Trophoblast cell (in vitro differentiated cells and primary cell): ENCODE data around the gene KLHL30.

Experiments used
- DNase-seq, 2 donors: peaks; one replicate each; pipeline ENCODE4 v3.0.0-alpha.2; 2016
- H2AFZ ChIP-seq: 2 replicates; pipeline ENCODE4 v1.6.1; 2013; ENCODE audit warnings: low read length, moderate library complexity, mild to moderate bottlenecking; ENCODE audit not compliant: insufficient read depth, poor library complexity
- H2AK5ac ChIP-seq: 2 replicates; pipeline ENCODE4 v1.6.1; 2013; ENCODE audit warnings: mild to moderate bottlenecking, low read length
- H2BK120ac ChIP-seq: 2 replicates; pipeline ENCODE4 v1.6.1; 2013; ENCODE audit warnings: low read length, mild to moderate bottlenecking, moderate library complexity; ENCODE audit not compliant: insufficient read depth, poor library complexity
- H2BK12ac ChIP-seq: 2 replicates; pipeline ENCODE4 v1.6.1; 2013; ENCODE audit warnings: mild to moderate bottlenecking, low read length, moderate library complexity
- H2BK5ac ChIP-seq: 2 replicates; pipeline ENCODE4 v1.6.1; 2013; ENCODE audit warnings: low read length, low read depth, moderate library complexity, mild to moderate bottlenecking; ENCODE audit not compliant: poor library complexity
- H3K14ac ChIP-seq: 2 replicates; pipeline ENCODE4 v1.6.1; 2013; ENCODE audit warnings: mild to moderate bottlenecking, low read length
- H3K18ac ChIP-seq: 2 replicates; pipeline ENCODE4 v1.6.1; 2013; ENCODE audit warnings: mild to moderate bottlenecking, low read length
- H3K23ac ChIP-seq: 2 replicates; pipeline ENCODE4 v1.6.1; 2013; ENCODE audit warnings: low read length
- H3K27ac ChIP-seq: 2 replicates; pipeline ENCODE4 v1.5.1; 2013; ENCODE audit warnings: low read depth, mild to moderate bottlenecking, inconsistent platforms, low read length, moderate library complexity
- H3K27me3 ChIP-seq: 2 replicates; pipeline ENCODE4 v1.6.1; 2013; ENCODE audit warnings: inconsistent platforms, mild to moderate bottlenecking, low read length, moderate library complexity; ENCODE audit not compliant: insufficient read depth
- H3K36me3 ChIP-seq, 2 experiments: 1 replicate in 1 of 2; 2 replicates in 1 of 2; pipeline ENCODE4 v1.6.1; 2013; ENCODE audit warnings: low read length in 2 of 2, mild to moderate bottlenecking in 2 of 2, moderate library complexity in 1 of 2; ENCODE audit not compliant: insufficient read depth in 2 of 2, control insufficient read depth in 1 of 2
- H3K4ac ChIP-seq: 2 replicates; pipeline ENCODE4 v1.6.1; 2013; ENCODE audit warnings: low read depth, mild to moderate bottlenecking, low read length, moderate library complexity
- H3K4me1 ChIP-seq, 2 experiments: 1 replicate in 1 of 2; 2 replicates in 1 of 2; pipeline ENCODE4 v1.6.1; 2013; ENCODE audit warnings: low read length in 2 of 2, mild to moderate bottlenecking in 2 of 2, moderate library complexity in 1 of 2; ENCODE audit not compliant: insufficient read depth in 2 of 2, control insufficient read depth in 1 of 2
- H3K4me2 ChIP-seq: 2 replicates; pipeline ENCODE4 v1.6.1; 2013; ENCODE audit warnings: inconsistent platforms, mild to moderate bottlenecking, low read length, moderate library complexity
- H3K4me3 ChIP-seq: 2 replicates; pipeline ENCODE4 v1.5.1; 2013; ENCODE audit warnings: mild to moderate bottlenecking, low read depth, low read length, inconsistent platforms
- H3K79me1 ChIP-seq: one replicate; pipeline ENCODE4 v1.6.1; 2013; ENCODE audit warnings: low read length
- H3K79me2 ChIP-seq: 2 replicates; pipeline ENCODE4 v1.6.1; 2013; ENCODE audit warnings: low read length, mild to moderate bottlenecking; ENCODE audit not compliant: control insufficient read depth, insufficient read depth, poor library complexity
- H3K9ac ChIP-seq: 2 replicates; pipeline ENCODE4 v1.6.1; 2013; ENCODE audit warnings: mild to moderate bottlenecking, low read length
- H3K9me3 ChIP-seq: 2 replicates; pipeline ENCODE4 v1.6.1; 2013; ENCODE audit warnings: low read depth, mild to moderate bottlenecking, control low read depth, inconsistent platforms, low read length; ENCODE audit not compliant: insufficient read depth
- H4K12ac ChIP-seq: 2 replicates; pipeline ENCODE4 v1.6.1; 2013; ENCODE audit warnings: low read depth, mild to moderate bottlenecking, low read length, moderate library complexity
- H4K8ac ChIP-seq: 2 replicates; pipeline ENCODE4 v1.6.1; 2013; ENCODE audit warnings: low read depth, mild to moderate bottlenecking, low read length, moderate library complexity
- H4K91ac ChIP-seq: one replicate; pipeline ENCODE4 v1.6.1; 2013; ENCODE audit warnings: low read depth, mild to moderate bottlenecking, low read length, moderate library complexity
- WGBS: extraction: QIAGEN DNeasy Blood & Tissue Kit; methylation state at CpG from one replicate; pipeline ENCODE4 v1.1.7; 2013; ENCODE audit warnings: missing lambda C conversion rate; ENCODE audit not compliant: insufficient read length, insufficient coverage; ENCODE audit errors: extremely low coverage; 5-methylcytosine and 5-hydroxymethylcytosine counted together

The KLHL30 gene

GRCh38 chr2:238165288-238165921 lies 26.9 kb downstream of the KLHL30 start:
- Histone ChIP-seq H2AK5ac (no peak overlapping the region), H3K23ac (no peak overlapping the region), H3K4me1 (peaks cover 1 to 7% of the 10 kb centered on the region in 2 experiments), H3K18ac (no peak overlapping the region), H4K8ac (no peak overlapping the region), H3K27ac (no peak overlapping the region), H3K79me2 (no peaks in the 10 kb centered on the region), H3K9ac (no peak overlapping the region), H3K4me2 (no peak overlapping the region), H2BK120ac (no peak overlapping the region), H2BK5ac (no peak overlapping the region), H3K14ac (no peak overlapping the region), H4K12ac (no peak overlapping the region), H3K4me3 (no peak overlapping the region), H3K36me3 (peaks cover 16 to 26% of the 10 kb centered on the region in 2 experiments), H3K27me3 (peaks cover 23% of the 10 kb centered on the region), H4K91ac (no peak overlapping the region), H3K79me1 (peaks cover 1% of the 10 kb centered on the region), H3K4ac (no peak overlapping the region), H2BK12ac (no peak overlapping the region), H3K9me3 (peaks cover 6% of the 10 kb centered on the region), H2AFZ (no peak overlapping the region)
- no CpG with 5 or more reads among the region's 12 CpGs for WGBS
- DNase-seq: no peak

GRCh38 chr2:238166391-238167343 lies 28.2 kb downstream of the KLHL30 start:
- H4K12ac ChIP-seq: peak overlapping the region; percentile 14
- no CpG with 5 or more reads among the region's 24 CpGs for WGBS

DNA sequence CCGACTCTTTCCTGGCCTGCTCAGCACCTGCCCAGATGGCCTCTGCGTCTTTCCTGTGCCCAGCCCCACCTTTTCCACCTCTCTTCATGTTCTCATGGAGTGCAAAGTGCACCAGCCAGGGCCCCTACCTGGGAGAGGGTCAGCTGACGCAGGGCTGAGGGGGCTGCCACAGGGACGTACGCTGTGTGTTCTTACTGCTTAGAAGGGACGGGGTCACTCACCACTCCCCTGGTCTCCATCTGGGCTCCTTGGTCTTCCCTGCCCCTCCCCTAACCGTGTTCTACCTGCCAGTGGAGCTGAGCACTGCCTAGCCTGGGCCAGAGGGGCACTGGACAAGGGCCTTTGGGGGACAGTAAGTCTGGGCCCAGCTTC lies 28.9 kb downstream of the KLHL30 start:
- Histone ChIP-seq H3K14ac (no peak overlapping the region), H3K79me1 (peaks cover 1% of the 10 kb centered on the region), H3K23ac (no peak overlapping the region), H3K4me2 (no peak overlapping the region), H2BK5ac (no peak overlapping the region), H2AFZ (no peak overlapping the region), H3K18ac (no peak overlapping the region), H3K36me3 (peaks cover 28 to 37% of the 10 kb centered on the region in 2 experiments), H2BK120ac (no peak overlapping the region), H3K9me3 (peaks cover 6% of the 10 kb centered on the region), H3K27me3 (peaks cover 22% of the 10 kb centered on the region), H3K4ac (no peak overlapping the region), H4K12ac (no peak overlapping the region), H3K4me1 (peaks cover 5 to 10% of the 10 kb centered on the region in 2 experiments), H2BK12ac (no peak overlapping the region), H3K27ac (no peak overlapping the region), H3K9ac (no peak overlapping the region), H2AK5ac (no peak overlapping the region), H3K79me2 (no peaks in the 10 kb centered on the region), H4K8ac (no peak overlapping the region), H4K91ac (no peak overlapping the region), H3K4me3 (no peak overlapping the region)
- WGBS: no CpG with 5 or more reads among the region's 7 CpGs
- no peak for DNase-seq

More at GRCh38 chr2:238166391-238167343, 28.2 kb downstream of the KLHL30 start:
- Histone ChIP-seq H2AFZ (no peak overlapping the region), H3K23ac (no peak overlapping the region), H2BK12ac (no peak overlapping the region), H3K4me1 (peaks cover 5 to 10% of the 10 kb centered on the region in 2 experiments), H2BK120ac (no peak overlapping the region), H3K27me3 (peaks cover 23% of the 10 kb centered on the region), H3K79me1 (peaks cover 1% of the 10 kb centered on the region), H3K4me2 (no peak overlapping the region), H4K8ac (no peak overlapping the region), H2AK5ac (no peak overlapping the region), H4K91ac (no peak overlapping the region), H3K9ac (no peak overlapping the region), H3K18ac (no peak overlapping the region), H3K14ac (no peak overlapping the region), H3K4ac (no peak overlapping the region), H3K27ac (no peak overlapping the region), H2BK5ac (no peak overlapping the region), H3K79me2 (no peaks in the 10 kb centered on the region), H3K36me3 (peaks cover 22 to 32% of the 10 kb centered on the region in 2 experiments), H3K4me3 (no peak overlapping the region), H3K9me3 (peaks cover 6% of the 10 kb centered on the region)
- no peak for DNase-seq

GRCh38 chr2:238167761-238168160 lies 29.3 kb downstream of the KLHL30 start:
- WGBS: no CpG with 5 or more reads among the region's 8 CpGs
- Histone ChIP-seq H4K8ac (no peak overlapping the region), H2AK5ac (no peak overlapping the region), H3K79me1 (peaks cover 1% of the 10 kb centered on the region), H2AFZ (no peak overlapping the region), H2BK12ac (no peak overlapping the region), H3K18ac (no peak overlapping the region), H3K4ac (no peak overlapping the region), H3K36me3 (peaks cover 32 to 42% of the 10 kb centered on the region in 2 experiments), H2BK5ac (no peak overlapping the region), H3K27ac (no peak overlapping the region), H3K9me3 (peaks cover 6% of the 10 kb centered on the region), H3K14ac (no peak overlapping the region), H3K27me3 (peaks cover 19% of the 10 kb centered on the region), H2BK120ac (no peak overlapping the region), H3K4me1 (peaks cover 5 to 10% of the 10 kb centered on the region in 2 experiments), H3K9ac (no peak overlapping the region), H4K91ac (no peak overlapping the region), H4K12ac (no peak overlapping the region), H3K23ac (no peak overlapping the region), H3K4me3 (no peak overlapping the region), H3K4me2 (no peak overlapping the region), H3K79me2 (no peaks in the 10 kb centered on the region)
- DNase-seq: no peak
